Effector memory CD4-positive, alpha-beta T cell (primary cell): ENCODE measurements around the gene PSG4.
"Not testable (repeated sequence)": the region's sequence is repeated elsewhere in the genome, so short reads cannot be mapped to it uniquely, and the experiment has no call there.

Experiments
- DNase-seq, 3 donors: peaks; one replicate each; pipeline ENCODE4 v3.0.0-alpha.2; 2020
- H3K27ac ChIP-seq: 2 replicates; pipeline ENCODE4 v1.7.0; 2013; ENCODE audit warnings: mild to moderate bottlenecking, low read length, moderate library complexity; ENCODE audit not compliant: insufficient read depth, poor library complexity, severe bottlenecking
- H3K27me3 ChIP-seq: replicated peaks from 2 replicates; pipeline ENCODE4 v1.7.0; 2013; ENCODE audit warnings: mild to moderate bottlenecking, low read length; ENCODE audit not compliant: insufficient read depth, control insufficient read depth, poor library complexity, severe bottlenecking
- H3K36me3 ChIP-seq: 2 replicates; pipeline ENCODE4 v1.7.0; 2013; ENCODE audit warnings: mild to moderate bottlenecking, low read length, moderate library complexity; ENCODE audit not compliant: control insufficient read depth, insufficient read depth
- H3K4me1 ChIP-seq: 2 replicates; pipeline ENCODE4 v1.7.0; 2013; ENCODE audit warnings: low read length, mild to moderate bottlenecking; ENCODE audit not compliant: control insufficient read depth, insufficient read depth, poor library complexity, severe bottlenecking
- H3K4me3 ChIP-seq: 2 replicates; pipeline ENCODE4 v1.7.0; 2013; ENCODE audit warnings: low read length, low read depth, mild to moderate bottlenecking; ENCODE audit not compliant: insufficient read depth, poor library complexity, severe bottlenecking
- H3K9me3 ChIP-seq: 2 replicates; pipeline ENCODE4 v1.7.0; 2013; ENCODE audit warnings: mild to moderate bottlenecking, low read length, moderate library complexity; ENCODE audit not compliant: control insufficient read depth

PSG4 gene

DNA sequence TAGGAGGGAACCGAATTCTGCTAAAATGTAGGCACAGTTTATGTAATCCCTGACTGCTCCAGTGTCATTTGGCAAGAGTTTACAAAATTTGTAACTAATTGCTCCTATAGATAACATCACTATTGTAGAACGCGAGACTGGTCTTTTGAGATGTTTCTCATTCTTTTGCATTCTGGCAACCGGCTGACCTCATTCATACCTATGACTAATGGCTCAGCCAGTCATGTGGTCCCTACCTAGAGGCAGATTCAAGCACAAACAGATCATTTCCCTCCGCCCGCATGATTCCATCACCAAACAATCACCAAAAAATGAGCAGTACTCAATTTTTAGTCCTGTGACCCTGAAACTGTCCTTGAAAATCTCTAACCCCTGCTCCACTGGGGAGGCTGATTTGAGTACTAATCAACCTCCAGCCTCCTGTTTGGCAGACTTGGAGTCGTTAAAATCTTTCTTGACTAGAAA lies 4.1 kb downstream of the PSG4 start:
- H3K36me3 ChIP-seq, H3K27ac ChIP-seq, H3K4me1 ChIP-seq, H3K4me3 ChIP-seq, H3K27me3 ChIP-seq, DNase-seq, H3K9me3 ChIP-seq: not testable (repeated sequence)

DNA sequence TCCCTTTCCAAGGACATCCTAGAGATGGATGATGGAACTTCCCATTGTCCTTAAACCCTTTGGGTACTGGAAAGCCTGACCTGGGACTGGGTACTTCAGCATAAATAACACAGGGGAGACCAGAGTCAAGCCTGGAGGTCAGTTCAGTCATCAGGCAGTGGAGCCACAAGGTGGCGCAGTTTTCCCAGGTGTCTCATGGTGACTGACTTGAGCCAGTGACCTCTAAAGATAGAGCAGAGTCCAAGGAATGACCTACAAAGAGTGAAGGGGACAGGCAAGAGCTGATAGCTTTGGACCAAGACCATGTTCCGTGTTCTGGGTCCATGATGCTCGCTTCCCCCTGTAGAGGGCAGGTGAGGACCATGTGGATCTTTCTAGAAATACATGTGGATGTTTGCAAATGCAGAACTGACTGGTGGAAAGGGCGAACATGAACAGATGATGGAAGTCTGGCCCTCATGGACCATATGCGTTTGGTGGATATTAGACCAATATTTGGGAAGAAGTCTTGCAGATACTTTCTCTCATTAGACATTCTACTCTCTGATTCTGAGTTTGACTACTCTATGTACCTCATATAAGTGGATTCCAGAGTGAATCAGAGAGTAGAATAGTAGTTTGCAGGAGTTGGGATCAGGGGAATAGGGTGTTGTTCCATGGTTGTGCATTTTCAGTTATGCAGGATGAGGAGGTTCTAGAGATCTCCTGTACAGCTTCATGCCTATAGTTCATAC lies 6.6 kb downstream of the PSG4 start:
- not testable (repeated sequence) for DNase-seq, H3K27ac ChIP-seq, H3K36me3 ChIP-seq, H3K4me3 ChIP-seq, H3K9me3 ChIP-seq, H3K27me3 ChIP-seq, H3K4me1 ChIP-seq

DNA sequence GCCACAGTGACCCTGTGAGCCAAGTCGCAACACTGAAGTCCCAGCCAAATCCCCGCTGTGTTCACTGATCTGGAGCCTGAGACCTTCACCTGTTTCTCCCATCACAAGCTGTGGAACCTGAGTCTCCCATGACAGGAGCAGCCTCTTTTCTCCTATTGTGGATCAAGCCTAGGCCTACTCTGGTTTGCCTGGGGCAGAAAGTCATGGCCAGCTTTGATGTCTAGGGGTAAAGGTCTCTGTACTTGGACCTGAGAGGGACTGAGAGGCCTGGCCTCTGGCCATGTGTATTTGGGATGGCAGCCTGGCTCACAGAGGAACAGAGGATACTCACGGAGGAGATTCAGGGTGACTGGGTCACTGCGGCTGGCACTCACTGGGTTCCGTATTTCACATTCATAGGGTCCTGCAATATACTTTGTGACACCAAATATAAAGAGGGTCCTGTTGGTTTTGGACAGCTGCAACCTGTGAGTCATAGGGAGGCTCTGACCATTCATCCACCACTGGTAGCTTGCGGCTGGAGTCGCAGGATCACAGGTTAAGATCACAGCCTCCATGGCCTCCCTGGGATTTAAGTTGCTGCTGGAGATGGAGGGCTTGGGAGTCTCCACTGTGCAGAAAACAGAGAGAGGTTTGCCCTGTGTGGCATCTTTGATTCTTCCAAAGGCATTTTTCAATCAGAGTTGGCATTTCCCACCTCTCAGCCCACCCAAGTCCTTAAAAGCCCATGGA lies 7.6 kb downstream of the PSG4 start:
- H3K27ac ChIP-seq, H3K27me3 ChIP-seq, H3K4me1 ChIP-seq, H3K36me3 ChIP-seq, H3K4me3 ChIP-seq, DNase-seq, H3K9me3 ChIP-seq: not testable (repeated sequence)

DNA sequence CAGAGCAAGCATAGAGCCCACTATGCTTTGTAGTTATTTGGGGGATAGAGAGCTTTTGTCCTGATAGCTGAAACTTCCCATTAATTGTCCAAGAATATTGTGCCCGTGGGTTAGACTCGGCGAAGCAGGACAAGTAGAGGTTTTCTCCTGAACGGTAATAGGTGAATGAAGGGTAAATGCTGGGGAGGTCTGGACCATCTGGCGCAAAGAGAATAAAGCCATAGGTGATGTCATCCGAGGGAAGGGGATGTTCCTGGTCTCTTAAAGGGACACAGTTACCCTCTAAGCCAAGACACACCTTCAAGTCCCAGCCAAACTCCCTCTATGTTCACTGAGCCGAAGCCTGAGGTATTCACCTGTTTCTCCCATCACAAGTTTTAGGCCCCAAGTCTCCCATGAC lies 11.0 kb downstream of the PSG4 start:
- H3K9me3 ChIP-seq, H3K4me1 ChIP-seq, H3K36me3 ChIP-seq, DNase-seq, H3K4me3 ChIP-seq, H3K27ac ChIP-seq, H3K27me3 ChIP-seq: not testable (repeated sequence)

DNA sequence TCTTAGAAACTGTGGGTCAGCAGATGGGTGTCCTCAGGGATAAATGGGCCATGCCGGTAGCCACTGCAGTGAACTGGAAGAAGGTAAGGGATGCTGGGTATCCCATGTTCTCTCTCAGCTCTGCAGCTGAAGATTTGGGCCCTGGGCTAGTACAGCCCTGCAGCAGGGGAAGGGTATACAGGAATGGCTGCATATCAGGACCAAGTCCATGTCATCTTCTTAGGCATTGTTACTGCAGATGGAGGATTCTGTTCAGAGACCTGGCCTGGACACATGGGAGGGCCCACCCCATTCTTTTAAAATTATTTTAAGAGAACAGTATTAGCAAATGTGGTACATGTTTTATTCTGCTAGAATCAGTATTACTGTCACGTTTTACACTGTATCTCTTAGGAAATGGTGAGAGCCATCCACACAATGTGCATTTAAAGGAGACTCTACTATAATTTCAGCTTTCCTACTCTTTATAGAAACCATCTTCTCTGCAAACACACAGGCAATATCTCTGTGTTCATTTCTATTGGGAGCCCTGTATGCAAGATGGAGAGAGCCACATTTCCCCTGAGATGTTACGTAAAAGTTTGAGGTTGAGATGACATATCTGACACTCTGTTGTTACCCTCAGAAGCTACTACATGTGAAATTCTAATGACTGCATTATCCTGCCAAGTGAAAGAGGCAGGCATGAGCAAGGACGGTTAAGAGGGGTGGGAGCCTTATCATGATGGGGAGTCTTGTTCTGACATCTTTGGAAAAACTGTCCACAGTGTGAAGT lies 12.9 kb downstream of the PSG4 start:
- not testable (repeated sequence) for H3K4me3 ChIP-seq, H3K9me3 ChIP-seq, H3K4me1 ChIP-seq, H3K27me3 ChIP-seq, H3K36me3 ChIP-seq, H3K27ac ChIP-seq, DNase-seq

DNA sequence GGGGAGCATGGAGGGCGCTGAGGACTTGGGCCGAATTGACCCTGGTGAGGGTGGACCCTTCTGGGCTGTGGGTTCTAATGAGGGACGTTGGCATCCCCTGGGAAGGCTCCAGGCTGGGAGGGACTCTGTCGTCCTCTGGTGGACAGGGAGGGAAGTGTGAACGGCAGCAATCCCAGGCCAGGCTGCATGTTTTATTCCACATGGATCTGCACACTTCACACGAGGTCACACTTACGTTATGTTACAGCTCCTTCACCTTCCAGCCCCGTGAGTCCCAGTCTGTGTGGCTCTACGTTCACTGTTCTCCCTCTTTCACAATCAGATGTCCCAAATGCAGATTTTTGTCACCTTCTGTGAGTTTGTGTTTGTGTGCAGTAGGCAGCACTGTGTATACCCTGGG lies 17.3 kb downstream of the PSG4 start:
- H3K4me3 ChIP-seq, H3K9me3 ChIP-seq, H3K27ac ChIP-seq, H3K4me1 ChIP-seq, H3K36me3 ChIP-seq, DNase-seq, H3K27me3 ChIP-seq: not testable (repeated sequence)

DNA sequence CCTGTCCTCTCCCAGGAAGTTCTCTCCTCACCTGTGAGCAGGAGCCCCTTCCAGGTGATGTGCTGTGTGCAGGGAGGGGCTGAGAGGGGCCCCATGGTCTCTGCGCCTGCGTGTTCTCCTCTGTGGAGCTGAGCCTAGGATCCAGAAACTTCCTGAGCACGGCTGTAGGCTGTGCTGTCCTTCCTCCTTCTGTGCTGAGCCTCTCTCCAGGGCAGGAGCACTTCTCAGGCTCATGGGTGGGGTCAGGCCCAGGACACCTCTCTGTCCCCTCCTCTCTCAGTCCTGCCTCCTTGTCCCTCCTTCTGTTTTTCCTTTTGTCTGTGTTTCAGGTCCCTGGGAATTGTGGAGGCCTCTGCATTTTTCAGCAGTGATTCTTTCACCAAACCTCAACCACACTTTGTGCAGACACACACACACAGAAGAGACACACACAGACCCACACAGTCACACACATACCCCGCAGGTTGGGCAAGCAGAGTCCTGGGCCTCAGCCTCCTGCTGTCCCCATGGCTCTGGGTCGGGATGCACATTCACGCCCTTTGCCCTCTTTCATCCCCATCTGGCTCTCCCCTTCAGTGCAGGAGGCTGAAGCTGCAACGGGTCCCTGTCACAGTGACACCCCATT lies 19.0 kb downstream of the PSG4 start, which contains the start of gene PSG5:
PSG5 (minus strand) TSS at position 226 of the 625 bp plus-strand sequence; CDS start at position 95, 131 bp downstream.
- not testable (repeated sequence) for H3K27ac ChIP-seq, H3K27me3 ChIP-seq, DNase-seq, H3K36me3 ChIP-seq, H3K9me3 ChIP-seq, H3K4me3 ChIP-seq, H3K4me1 ChIP-seq

DNA sequence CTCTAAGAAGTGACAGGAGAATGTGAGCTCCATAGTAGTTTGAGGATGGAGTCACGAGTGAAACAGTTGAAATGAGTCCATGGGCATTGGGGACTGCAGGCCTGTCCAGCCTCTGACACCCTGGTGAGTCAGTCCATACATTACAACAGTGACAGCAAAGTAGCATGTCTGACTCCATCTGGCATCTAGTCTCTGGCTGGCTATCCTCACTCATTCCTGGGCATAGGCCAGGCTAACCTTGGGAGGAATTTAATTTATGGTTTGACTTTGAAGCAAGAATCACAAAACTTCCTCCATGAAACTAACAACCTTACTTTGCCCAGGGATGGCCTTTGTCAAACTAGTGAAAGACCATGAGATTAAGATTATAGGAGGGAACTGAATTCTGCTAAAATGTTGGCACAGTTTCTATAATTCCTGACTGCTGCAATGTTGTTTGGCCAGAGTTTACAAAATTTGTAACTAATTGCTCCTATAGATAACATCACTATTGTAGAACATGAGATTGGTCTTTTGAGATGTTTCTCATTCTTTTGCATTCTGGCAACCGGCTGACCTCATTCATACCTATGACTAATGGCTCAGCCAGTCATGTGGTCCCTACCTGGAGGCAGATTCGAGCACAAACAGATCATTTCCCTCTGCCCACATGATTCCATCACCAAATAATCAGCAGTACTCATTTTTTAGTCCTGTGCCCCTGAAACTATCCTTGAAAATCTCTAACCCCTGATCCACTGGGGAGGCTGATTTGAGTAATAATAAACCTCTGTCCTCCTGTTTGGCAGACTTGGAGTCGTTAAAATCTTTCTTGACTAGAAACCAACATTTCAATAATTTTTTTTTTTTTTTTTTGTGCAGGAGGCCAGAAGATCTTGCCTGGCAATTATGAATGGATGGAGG lies 23.3 kb downstream of the PSG4 start:
- not testable (repeated sequence) for H3K4me3 ChIP-seq, H3K27ac ChIP-seq, H3K9me3 ChIP-seq, H3K4me1 ChIP-seq, H3K27me3 ChIP-seq, DNase-seq, H3K36me3 ChIP-seq

DNA sequence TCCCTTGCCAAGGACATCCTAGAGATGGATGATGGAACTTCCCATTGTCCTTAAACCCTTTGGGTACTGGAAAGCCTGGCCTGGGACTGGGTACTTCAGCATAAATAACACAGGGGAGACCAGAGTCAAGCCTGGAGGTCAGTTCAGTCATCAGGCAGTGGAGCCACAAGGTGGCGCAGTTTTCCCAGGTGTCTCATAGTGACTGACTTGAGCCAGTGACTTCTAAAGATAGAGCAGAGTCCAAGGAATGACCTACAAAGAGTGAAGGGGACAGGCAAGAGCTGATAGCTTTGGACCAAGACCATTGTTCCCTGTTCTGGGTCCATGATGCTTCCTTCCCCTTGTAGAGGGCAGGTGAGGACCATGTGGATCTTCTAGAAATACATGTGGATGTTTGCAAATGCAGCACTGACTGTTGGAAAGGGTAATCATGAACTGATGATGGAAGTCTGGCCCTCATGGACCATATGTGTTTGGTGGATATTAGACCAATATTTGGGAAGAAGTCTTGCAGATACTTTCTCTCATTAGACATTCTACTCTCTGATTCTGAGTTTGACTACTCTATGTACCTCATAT lies 25.8 kb downstream of the PSG4 start:
- not testable (repeated sequence) for DNase-seq, H3K9me3 ChIP-seq, H3K27me3 ChIP-seq, H3K27ac ChIP-seq, H3K4me3 ChIP-seq, H3K36me3 ChIP-seq, H3K4me1 ChIP-seq
